GM18507 (cell line): ENCODE data around the gene JMJD7.
A peak's percentile ranks its signal among the peaks of the same experiment; 100 is the strongest.

ENCODE experiments used
- DNase-seq: peaks from one replicate; pipeline ENCODE4 v3.0.0; 2011; ENCODE audit warnings: low read depth; ENCODE audit not compliant: insufficient read length; ENCODE audit errors: extremely low spot score
- FAIRE-seq: peaks from 2 replicates; lab custom pipeline; 2011; peaks lifted over from hg19 to GRCh38; lab: Jason Lieb, UNC

The JMJD7 gene

DNA sequence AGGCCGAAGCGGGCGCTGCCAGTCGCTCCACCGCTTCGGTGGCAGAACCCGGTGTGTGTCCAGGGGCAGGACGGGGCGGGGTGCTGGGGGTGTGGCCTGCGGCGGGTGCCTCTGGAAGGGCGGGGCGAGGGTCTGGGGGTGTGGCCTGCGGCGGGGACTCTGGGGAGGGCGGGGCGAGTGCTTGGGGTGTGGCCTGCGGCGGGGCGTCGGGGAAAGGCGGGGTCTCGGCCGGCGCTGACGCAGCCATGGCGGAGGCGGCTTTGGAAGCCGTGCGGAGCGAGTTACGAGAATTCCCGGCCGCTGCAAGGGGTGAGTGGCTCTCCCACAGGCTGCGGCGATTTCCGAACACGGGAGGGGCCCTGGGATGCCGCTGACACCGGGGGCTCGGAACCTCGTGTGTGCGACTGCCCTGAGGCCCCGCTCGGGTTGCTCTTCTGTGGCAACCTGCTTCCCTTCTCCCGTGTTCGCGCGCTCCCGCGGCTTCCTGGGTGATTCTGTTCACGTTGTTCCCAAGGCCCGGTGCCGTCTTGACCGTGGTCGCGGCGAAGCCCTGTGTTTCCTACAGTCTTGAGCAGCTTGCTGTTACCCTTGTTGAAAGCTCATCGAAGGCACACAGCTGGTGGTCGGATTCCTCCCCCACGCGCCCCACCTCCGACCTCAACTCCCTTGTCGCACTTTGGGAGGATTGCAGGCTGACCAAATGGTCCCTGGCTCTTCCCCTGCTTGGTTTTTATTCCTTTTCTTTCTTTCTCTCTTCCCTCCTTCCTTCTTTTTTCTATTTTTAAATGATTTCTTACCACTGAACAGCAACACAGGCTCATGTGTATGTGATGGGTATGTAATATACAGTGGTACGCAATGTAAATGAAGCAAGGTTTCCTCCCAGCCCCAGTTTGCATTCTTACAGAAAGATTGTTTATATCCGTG, at the start of gene JMJD7:
Gene JMJD7 (plus strand): TSS at position 213 of the 927 bp plus-strand sequence. CDS start 33 bp downstream, at position 246.
- FAIRE-seq (peak; percentile 87), DNase-seq (peak; percentile 99)

DNA sequence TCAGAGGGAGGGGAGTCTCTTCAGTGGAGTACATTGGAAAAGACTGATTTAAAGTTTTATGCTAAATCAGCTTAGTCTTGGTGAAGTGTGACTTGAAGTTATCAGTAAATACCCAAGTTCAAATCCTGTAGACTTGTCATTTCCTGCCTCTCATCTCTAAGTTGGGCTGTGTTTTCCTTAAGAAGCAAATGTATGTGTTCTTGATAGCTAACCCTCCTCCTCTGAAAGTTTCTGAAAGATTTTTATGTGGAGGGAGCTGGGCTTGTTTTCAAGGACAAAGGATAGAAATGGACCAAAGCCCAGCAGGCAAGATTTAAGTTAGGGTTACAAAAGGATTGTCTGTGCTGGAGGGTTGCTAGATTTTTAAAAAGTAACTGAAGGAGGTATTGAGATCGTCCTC, 49.4 kb upstream of the JMJD7 start:
- FAIRE-seq: no peak
- DNase-seq: no peak

DNA sequence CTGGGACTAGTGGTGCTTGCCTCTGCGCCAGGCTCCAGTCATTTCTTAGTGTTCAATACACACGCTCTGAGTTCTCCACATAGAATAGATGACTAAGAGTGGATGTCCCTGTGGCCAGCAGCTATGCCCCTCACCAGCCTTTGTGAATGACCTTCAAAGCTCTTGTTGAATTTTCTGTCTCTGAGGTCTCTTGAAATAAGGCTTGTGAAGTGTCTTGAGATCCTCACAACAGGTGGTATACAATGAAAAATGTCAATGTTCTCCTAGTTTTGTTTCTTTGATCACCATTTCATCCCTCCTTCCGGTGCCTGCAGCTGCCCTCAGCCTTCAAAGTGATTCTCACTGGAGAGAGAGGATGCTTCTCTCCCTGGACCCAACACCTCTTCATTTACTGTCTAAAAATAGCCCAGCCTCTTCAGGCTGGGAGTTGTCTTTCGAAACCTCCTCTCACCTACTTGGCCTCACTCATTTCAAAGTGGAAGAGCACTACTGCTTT, 48.2 kb upstream of the JMJD7 start:
- no peak for DNase-seq
- FAIRE-seq: no peak

DNA sequence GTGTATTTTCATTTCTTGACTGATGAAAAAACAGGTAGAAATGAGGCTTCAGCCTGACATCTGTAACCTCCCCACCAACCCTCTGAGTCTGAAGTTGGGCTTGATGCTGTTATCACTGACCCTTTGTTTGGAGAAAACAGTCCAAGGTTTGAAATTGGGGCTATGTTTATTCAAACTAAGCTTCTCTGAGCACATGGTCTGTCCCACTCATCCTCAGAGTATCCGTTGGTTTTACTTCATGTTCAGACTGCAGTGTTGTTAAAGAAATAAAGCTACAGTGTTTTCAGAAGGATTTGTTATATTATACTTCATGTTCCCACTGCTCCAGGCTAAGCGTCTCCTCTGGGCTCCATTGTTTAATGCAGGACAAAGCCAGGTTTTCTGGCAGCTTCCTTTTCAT, 47.6 kb upstream of the JMJD7 start:
- DNase-seq (no peak), FAIRE-seq (no peak)

DNA sequence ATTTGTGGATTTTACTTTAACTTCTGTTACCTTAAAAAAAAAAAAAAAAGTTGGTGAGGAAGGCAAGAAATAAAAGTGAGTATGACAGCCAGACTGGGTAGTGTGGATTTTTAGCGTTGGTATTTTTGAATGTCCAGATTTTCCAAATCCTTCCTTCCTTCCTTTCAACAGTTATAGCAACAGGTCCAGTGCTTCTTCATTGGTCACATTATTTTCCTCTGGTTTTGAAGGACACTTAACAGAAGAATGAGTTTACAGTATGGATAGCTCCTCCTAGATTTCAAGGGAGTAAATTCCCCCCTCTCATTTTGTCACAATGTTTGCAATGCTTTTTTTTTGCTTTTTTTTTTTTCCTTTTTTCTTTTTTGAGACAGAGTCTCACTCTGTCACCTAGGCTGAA, 47.2 kb upstream of the JMJD7 start:
- FAIRE-seq (no peak), DNase-seq (no peak)

DNA sequence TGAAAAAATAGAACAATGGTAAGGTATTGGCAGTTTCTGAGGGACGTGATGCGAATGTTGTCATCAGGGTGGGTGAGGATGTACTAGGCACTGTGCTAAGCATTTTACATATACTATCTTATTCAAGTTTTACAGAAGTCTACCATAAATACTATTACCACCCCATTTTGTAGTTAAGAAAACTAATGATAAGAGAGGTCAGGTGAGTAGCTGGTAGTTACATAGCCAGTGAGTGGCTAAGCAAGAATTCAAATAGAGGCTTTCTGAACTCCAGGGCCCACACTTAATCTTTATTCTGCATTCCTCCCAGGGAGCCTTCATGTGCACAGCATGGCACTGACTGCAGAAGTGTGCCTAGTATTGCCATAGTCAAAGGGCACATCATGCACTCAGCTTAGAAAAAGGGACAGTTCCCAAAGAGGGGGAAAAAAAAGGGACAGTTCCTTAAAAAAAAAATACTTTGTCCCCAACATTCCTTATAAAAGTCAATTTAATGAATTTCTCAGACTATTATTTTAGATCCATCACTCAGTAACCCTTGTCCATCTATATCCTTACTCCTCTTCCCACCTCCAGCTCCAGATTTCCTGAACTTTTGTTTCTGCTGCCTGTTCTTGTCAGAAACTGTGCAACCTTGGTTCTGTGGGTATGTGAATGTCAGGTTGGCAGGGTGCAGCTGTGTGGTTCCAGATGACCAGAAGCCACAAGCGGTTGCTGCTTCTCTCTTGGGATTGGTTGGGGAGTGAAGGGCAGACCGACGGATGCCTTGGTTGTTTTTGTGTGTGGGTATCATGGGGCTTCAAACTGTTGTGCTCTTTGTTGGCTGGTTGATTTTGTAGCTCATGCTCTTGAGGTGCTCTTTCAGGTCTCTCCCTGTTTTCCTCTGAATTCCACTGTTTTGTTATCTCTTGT, 45.3 kb upstream of the JMJD7 start:
- FAIRE-seq: peak; percentile 64
- DNase-seq: no peak

DNA sequence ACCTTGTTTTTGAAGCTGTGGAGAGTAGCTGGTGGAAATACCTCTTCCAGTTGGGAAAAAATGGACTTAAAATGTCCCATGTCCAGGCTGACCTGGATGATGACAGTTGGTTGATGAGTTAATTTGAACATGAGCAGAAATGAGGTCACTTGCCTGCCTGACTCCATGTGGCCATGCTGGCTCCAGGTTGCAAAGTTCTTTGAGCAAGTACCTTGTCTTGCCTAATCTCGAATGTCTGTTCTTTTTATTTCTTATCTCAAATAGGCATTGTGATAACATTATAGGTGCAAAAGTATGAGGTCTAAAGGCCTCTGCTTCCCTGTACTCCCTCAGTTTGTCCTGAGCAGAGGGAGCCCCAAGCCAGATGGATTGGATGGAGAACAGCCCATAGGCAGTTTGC, 44.6 kb upstream of the JMJD7 start:
- no peak for DNase-seq
- FAIRE-seq: no peak

DNA sequence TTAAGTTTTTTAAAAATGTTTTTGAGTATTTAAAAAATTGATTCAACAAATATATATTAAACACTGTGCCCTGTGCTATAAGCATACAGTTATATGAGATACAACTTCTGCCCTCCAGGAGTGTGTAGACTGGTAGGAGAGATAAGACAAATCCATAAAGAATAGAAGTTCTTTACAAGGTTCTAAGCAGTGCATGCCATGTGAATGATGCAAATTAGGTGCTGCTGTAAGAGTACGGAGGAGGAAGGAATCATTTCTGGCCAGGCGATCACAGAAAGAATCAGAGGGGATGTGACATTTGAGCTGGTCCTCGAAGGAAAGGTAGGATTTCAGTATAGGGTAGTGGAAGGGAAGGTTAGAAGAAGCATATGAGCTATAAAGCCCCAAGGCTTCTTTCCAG, 39.6 kb upstream of the JMJD7 start:
- FAIRE-seq: no peak
- DNase-seq: no peak

DNA sequence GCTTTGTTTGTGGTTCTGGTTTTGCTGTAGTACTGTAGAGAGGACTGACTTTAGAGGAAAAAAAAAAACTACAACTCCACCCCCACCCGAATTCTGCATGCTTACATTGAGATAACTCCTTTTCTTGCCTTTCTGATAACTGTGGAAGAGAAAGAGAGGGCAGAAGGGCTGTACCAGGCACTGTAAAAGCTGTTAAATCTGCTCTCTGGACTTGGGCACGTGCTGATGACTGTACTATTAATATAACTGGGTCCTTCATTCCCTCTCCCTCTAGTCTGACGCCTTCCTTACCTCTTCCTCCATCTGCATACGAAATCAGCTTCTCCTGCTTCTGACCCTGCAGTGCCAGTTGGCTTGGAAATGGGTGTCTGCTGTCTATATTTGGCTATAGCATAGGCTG, 38.7 kb upstream of the JMJD7 start:
- FAIRE-seq (no peak), DNase-seq (no peak)

DNA sequence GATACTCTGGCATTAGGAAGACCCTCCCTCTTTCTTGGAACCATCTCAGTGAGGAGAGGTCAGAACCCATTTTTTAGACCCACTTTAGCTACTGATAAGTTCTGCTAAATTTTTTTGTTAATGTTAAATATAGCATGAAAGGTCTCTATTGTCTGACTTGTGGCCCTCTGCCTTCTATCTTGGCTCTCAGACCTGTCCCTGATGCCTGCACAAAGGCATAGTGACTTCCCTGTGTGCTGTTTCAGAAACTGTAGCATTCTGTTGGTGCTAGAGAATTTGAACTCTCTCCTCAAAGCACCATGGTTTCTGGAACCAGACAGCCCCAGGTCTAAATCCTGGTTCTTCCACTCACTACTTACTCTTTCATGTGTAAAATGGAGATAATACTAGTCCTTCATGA, 38.2 kb upstream of the JMJD7 start:
- FAIRE-seq (no peak), DNase-seq (no peak)

DNA sequence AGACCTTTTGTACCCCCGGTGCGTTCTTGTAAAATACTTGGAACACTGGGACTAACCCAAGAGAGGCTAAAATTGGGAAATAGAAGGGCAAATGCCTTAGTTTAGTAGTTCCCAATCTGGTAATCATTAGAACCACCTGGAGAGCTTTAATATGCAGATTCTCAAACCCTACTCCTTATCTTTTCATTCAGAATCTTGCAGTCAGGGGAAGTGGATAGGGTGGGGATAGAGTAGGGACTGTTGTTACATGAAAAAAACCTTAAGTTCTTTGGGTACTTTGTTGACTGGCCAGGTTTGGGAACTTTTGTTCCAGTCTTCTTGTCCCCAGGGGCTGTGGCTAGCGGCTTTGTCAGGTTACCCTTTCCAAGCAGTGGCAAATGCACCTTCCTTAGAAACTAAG, 37.7 kb upstream of the JMJD7 start:
- DNase-seq (no peak), FAIRE-seq (no peak)

DNA sequence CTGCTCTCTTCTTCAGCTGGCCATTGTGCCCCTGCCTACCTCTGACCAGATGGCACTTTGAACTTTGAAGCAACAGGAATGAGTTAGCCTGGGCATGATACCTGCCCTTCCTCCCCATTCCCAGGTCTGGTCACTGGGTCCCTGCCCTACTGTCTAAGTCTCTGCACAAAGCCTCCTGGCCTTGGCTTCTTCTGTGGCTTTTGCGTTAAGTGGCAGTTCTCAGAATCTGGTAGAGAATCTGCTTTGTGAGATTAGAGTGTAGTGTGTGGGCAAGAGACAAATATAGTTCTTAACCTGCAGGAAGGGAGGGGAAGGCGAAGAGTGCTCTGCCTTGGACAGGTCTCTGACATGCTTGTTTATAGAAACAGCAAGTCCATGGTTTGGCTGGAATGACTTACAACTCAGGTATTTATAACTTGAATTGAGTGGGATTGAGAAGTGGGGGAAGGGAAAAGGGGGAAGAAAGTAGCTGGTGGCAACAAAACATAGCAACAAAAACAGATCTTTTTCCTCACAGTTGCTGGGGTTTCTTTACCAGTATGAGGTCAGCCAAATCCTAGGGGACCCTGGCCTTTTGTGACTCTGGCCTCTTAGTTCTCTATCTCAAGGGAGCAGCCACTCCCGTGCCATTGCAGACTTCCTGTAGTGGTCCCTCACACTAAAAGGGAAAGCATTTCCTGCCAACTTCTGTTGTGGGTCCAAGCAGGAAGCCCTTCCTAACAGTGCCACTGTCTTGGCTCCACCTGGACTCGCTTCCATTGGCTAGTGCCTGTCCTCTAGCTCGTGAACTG, 36.9 kb upstream of the JMJD7 start:
- DNase-seq (no peak), FAIRE-seq (no peak)

DNA sequence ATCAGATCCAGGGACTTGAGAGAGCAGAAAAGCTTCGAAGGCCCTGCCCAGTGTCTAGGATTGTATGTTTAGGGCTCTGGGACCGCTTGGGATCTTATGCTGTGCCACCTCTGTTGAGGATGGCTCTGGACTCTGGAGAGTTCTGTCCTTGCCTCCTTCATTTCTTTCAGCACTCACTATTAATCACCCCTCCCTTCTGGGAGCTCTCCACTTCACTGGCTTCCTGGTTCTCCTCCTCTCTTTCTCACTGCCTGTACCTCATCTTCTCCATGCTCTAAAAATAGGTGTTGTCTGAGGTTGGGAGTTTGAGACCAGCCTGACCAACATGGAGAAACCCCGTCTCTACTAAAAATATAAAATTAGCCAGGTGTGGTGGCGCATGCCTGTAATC, 36.4 kb upstream of the JMJD7 start:
- DNase-seq (no peak), FAIRE-seq (no peak)

DNA sequence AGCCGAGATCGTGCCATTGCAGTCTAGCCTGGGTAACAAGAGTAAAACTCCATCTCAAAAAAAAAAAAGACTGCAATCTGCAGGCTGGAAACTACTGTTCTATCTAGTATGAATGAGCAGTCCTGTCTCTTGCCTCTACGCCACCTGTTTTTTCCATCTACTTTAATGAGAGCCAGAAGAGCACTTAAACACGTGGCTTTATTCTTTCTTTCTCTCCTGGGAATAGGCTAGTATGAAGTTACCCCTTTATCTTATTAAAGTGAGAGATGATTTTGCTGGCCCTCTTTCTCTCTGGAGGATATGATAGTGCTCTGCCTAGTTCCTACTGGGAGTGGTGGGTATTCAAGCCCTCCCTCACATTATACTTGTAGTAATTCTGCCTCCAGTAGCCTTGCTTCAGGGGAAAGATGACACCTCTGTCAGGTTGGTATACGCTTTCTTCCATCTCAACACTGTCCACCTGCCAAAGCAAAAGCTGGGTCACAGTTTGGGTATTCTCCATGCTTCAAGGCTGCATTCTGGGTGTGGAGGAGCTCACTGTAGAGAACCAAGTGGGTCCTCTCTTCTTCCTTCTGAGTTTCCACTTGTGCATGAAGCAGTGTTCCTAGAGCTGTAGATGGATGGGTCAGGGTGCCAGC, 35.8 kb upstream of the JMJD7 start:
- FAIRE-seq: no peak
- no peak for DNase-seq

DNA sequence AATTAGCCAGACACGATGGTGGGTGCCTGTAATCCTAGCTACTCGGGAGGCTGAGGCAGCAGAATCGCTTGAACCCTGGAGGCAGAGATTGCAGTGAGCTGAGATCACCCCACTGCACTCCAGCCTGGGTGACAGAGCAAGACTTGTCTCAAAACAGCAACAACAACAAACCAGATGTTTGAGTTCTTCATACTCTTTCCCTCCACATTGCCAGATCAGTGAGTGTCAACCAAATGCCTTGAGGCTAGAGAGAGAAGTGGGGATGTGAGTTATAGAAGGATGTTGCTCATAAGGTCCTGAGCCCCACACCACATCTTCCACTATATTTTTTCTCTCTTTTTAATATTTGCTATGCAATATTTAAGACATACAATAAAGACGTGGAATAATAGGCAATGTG, 33.8 kb upstream of the JMJD7 start:
- FAIRE-seq (no peak), DNase-seq (no peak)

DNA sequence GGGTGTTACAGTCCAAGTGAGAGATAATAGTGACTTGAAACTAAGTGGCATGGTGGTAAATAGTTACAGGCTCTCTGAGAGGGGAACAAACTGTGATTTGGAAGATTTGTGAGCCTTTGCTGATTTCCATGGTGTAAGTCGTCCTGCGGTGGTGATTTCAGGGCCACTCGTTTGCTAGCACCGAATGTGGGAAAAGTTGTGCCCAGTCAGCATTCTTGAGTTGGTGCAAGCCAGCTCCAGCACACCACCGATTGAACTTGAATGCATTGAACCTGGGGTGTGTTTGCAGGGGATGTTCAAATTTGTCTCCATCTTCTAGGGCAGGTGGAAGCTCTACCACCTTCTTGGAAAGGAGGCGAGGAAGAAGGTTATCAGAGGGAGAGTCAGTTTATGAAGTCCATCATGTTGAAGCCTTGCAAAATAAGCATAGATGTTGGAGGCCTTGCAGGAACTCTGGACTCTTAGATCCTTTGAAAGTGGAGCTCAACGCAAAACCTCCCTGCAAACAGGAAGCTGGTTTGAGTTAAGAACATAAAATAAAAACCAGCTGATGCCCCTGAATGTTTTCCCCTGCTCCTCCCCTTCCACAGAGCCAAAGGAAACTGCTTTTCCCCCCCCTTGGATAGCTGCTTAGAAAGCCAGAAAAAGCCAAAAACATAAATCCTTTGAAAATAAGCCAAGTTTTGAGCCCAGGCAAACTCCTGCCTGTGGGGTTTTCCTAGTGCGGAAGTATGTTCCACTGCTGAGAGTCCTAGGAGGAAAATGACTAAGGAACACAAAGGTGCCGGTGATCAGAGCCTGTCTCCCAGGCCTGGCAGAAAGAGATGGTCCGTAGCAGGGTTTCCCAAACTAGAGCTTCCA, 31.7 kb upstream of the JMJD7 start:
- no peak for DNase-seq
- FAIRE-seq: no peak

DNA sequence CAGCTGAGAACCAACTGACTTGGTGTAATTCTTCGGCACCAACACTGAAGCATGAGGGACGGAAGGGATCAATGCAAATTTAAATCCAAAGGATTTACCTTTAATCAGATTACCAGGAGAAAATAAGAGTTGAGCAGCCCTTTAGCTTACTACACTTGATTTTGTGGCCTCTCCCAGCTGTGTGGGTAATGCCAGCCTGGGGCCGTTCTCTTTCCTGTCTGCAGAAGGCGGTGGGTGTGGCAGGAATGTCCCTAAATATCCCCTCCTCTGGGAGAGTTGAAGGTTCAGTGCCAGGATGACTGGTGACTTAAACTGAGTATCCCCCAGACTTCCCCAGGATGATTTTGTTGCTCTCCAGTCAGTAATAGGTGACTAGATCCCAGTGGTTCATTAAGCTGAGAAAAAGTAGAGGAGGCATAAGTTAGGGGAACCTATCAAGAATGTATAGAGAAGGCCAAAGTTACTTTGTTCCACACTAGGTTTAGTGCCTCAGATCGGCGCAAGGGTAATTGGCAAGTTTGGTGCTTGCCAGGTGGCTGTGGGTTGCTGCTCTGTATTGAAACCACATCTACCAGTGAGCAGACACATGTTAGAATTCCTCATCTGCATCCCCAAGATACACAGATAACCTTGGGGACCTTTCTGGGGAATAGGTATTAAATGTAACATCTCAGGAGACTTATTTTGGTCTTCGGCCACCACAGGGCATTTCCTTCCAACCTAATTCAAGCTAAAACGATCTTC, 30.5 kb upstream of the JMJD7 start:
- FAIRE-seq: no peak
- DNase-seq: no peak
